ENCODE data around the gene POLRMT.
"Not testable (repeated sequence)": the region's sequence is repeated elsewhere in the genome, so short reads cannot be mapped to it uniquely, and the experiment has no call there.

Gene POLRMT

DNA sequence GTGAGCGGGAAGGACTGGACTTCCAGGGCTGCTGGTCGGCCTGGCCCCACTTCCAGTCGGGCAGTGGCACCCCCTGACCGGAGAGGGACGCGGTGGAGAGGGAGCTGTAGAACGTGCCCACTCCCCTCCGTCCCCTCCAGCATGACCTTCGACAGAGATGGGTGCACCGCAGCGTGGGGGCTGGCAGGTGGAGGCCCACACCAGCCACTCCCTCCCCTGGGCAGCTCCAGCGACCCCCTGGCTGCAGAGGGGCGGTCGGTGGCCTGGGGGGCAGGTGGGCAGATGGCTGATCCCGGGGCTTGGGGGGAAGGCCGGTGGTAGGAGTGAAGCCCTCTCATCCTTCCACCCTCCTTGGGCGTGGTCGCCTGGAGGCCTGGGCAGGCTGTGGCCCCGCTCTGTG lies 41.2 kb downstream of the POLRMT start:
- DNase-seq: no peak

DNA sequence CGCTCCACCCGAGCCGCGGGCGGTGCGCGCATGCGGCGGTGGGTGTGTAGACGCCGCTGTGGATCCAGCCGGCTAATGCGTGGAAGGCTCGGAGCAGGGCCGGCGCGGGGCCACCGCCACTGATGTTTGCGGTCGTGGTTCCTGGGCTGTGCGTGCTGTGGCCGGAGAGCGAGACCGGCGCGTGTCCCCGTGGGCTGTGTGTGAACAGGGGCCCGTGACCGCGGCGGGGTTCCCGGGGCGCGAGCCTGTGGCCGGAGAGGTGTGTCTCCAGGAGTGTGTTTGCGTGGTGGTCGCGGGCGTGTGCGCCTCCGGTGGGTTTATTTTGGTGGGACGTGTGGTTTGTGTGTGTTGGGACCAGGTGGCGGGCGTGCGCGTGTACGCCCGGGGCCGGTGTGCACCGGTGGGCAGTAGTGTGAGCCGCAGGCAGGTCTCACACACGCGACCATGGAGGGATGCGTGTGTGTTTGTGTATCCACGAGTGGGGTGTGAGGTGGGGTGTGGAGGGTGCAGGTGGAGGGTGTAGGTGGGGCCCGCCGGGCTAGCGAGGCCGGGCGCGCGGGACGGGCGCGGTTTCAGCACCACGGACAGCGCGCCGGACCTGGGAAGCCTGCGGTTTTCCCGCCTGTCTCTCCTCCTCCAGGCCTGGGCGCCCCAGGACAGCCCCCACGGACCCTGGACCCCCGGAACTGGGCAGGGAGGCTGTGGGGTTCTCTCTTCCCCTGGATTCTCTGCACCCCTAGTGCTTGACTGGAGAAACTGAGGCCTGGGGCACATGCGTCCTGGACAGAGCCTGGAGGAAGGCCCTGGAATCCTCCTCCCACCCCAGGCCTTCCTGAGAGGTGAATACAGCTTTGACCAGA lies 42.0 kb downstream of the POLRMT start:
- DNase-seq: peak in 1 of 2 donors; percentile 14

DNA sequence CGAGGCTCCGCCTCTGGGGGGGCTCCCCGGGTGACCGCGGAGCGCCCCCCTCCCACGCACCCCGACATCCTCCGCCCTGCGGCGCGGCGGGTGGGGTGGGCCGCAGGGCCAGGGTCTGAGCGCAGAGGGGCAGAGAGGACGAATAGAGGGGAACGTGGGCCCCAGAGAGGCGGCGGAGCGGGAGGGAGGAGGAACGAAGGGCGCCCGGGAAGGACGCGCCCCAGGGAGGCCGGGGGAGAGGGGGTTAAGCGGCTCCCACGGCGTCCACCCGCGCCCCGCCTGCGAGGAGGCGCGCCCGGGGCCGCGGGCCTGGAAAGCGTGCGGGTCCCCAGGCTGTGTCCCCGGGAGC lies 42.6 kb downstream of the POLRMT start:
- no peak for DNase-seq

DNA sequence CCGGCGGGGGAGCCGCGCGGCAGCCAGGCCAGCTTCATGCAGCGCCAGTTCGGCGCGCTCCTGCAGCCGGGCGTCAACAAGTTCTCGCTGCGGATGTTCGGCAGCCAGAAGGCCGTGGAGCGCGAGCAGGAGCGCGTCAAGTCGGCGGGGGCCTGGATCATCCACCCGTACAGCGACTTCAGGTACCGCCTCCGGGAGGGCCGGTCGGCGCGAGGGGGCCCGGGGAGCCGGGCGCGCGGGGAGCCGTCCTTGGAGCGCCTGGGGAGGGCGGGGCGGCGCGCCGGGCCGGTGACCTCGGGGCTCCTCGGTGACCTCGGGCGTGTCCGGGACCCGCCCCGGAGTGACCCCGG lies 43.0 kb downstream of the POLRMT start:
- no peak for DNase-seq

DNA sequence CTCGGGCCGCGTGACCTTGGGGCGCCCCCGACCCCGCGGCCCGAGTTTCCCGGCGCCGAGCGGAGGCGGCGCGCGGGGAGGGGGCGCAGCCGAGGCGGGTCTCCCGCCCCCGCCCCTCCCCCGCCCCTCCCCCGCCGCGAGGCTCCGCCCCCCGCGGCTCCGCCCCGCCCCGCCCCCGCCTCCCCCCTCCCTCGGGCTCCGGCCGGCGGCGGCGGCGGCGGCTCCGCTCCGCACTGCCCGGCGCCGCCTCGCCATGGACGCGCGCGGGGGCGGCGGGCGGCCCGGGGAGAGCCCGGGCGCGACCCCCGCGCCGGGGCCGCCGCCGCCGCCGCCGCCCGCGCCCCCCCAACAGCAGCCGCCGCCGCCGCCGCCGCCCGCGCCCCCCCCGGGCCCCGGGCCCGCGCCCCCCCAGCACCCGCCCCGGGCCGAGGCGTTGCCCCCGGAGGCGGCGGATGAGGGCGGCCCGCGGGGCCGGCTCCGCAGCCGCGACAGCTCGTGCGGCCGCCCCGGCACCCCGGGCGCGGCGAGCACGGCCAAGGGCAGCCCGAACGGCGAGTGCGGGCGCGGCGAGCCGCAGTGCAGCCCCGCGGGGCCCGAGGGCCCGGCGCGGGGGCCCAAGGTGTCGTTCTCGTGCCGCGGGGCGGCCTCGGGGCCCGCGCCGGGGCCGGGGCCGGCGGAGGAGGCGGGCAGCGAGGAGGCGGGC lies 43.5 kb downstream of the POLRMT start, which contains the start of gene HCN2:
TSS of gene HCN2 (plus strand) at position 189 of the 703 bp plus-strand sequence. CDS start at position 254, 65 bp downstream.
- DNase-seq: no peak

DNA sequence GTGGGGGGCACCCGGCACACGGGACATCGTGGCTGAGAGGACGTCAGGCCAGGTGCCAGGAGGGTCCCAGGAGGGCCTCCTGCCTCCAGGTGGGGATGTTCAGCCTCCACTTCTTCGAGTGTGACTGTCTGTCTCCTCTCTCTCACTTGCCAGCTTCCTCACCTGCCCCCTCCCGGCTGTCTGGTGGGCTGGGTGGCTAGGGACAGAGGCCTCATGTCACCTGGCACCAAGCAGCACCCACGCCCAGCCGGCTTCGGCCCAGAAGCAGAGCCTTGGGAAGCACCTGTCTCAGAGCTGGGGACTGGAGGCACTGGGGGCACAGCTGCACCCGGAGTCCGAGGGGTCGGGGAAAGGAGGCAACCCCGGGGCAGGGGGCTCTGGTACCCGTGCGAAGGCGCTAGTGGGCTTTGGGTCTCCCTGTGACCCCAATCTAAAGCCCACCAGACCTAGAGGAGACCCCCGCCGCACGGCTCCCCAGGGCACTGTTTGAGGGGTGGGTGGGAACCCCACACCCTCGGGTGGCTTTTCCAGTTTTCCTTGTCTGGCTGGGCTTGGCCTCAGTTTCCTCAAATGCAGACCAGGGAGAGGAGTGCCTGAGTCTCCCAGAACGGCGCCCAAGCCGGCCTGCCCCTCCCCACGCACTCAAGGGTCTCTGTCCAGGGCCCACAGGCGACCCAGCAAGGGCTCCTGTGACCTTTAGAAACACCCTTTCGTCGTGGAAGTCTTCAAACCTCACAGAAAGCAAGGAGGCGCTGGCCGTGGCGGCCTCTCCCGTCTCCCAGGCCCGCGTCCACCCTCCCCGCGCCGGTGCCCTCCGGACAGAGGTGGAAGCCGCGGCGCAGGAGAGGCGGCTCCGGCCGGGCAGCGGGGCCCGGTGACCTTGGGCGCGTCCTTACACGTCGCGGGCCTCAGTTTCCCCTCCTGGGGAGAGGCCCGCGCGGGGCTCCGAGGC lies 44.3 kb downstream of the POLRMT start:
- no peak for DNase-seq

DNA sequence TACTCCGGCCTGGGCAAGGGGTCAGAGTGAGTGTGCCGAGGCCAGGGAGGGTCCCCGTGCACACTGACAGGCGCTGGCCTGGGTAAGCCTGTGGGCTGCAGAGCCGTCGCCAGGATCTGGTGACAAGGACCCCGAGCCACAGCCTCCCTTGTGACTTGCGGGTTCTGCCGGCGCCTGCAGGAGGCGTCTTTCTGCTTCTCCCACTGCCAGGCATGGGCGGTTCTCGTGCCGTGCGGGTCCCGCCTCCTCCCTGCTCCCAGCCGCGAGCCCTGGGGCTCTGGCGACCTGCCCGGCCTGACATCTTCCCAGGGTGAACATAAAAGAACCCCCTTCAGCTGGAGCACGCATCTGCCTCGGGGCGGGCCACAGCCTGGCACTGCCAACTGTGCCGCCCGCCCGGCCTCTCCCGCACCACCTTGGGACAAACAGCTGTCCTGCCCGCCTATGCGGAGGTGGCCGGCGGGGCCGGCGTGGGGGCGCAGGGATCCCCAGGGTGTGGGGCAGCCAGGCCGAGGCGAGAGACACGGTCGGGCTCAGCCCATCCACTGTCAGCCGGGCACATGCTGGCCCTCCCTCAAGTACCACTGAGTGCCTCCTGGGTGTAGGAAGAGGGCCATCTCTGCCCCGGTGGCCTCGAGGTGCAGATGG lies 45.1 kb downstream of the POLRMT start:
- DNase-seq: peak; percentile 50 to 75

DNA sequence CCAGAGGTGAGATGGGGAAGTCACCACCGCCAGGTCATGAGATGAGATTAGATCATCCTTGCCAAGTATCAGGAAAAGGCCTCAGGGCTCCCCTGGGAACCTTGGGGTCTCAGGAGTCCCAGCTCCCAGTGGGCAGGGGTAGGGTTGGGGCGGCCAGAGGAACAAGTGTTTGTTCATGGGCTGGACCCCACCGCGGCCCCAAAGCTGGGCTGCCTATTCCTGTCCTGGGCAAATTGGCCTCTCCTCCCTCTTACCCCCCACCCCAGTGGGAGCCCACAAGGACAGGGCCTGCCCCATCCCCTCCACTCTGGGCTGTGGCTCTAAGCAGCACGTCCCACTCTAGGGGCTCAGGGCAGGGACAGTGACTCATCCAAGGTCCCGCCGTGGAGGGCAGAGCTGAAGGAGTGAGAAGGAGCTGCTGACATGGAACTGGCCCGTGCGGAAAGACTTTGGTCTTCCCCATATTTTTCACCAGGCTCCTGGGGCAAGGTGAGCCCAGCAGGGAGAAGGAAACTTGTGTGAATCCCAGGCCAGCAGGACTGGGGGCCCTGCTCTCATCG lies 47.7 kb downstream of the POLRMT start:
- no peak for DNase-seq

DNA sequence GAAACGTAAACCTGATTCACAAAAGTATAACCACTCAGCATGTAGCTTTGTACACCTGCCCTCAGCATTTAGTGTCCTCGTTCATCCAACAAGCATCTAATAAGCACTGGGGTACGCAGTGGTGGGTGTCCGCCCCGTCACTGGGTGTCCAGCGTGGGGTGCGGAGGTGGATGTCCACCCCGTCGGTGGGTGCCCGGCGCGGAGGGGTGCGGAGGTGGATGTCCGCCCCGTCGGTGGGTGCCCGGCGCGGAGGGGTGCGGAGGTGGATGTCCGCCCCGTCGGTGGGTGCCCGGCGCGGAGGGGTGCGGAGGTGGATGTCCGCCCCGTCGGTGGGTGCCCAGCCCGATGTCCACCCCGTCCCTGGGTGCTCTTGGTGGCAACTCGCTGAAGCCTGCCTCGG lies 48.2 kb downstream of the POLRMT start:
- DNase-seq: not testable (repeated sequence)

DNA sequence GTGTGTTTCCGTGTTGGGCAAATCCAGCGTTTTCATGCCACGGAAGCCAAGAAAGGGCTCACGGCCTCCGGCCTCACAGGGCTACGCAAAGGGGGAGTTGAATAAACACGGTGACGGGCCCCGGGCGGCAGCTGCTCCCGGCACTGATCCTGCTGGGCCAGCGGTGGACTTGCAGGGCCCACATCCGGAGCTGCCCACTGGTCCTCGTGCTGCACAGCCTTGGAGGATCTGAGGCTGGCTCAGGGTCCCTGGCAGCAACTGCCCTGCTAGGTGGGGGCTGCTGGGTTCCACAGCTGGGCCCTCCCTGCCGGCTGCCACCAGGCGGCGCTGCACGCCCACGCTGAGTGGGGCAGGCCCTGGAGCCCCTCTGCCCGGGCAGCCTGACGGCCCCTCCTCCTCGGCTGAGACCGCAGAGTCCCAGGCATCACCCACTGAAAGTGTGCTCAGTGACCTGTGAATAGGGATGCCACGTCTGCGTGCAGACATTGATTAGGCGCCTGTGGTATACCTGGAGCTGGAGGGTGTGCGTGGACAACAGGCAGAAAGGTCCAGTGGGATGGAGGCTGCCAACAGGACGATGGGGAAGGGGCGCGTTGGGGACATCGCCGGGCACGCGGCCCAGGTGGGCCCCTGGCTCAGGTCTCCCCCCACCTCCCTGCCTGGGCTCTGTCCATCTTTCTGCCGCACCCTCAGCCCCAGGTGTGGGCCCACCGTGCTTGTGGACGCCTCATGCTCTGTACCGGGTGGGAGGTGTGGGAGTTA lies 48.9 kb downstream of the POLRMT start:
- DNase-seq: peak in 1 of 2 donors; percentile 23

DNA sequence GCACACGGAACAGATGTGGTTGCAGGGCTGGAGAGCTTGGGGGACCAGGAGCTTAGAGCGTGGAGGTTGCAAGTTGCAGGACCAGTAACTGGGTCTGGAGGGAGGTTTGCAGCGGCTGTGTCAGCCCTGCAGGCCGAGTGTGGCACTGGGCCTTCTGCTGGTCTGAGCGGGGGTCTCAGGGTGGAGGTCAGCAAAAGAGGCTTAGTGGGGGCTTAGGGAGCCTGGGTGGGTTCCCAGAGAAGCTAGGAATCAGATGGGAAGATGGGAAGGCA lies 49.4 kb downstream of the POLRMT start:
- DNase-seq: no peak

DNA sequence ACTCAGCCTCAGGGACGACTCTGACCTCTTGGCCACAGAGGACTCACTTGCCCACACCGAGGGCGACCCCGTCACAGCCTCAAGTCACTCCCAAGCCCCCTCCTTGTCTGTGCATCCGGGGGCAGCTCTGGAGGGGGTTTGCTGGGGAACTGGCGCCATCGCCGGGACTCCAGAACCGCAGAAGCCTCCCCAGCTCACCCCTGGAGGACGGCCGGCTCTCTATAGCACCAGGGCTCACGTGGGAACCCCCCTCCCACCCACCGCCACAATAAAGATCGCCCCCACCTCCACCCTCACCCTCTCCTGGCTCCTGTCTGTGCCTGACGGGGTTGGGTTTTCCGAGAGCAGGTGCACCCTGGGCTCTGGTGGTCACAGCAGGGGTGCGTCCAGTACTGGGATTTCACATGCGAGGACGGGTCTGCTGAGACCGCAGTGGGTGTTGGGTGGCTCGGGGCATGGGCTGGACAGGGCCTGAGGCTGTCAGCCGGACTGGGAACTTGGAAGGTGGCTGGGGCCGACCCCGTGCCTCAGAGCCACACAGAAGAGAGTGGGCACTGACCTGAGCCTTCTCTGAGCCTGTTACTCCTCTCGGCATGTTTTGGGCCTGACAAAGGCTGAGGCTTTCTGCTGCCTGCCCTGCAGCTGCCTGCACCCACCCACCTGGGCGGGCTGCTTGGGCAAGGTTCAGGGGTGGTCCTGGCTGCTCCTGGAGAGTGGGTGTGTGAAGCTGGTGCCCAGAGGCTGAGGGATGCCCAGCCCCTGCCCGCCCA lies 50.0 kb downstream of the POLRMT start:
- DNase-seq: no peak

DNA sequence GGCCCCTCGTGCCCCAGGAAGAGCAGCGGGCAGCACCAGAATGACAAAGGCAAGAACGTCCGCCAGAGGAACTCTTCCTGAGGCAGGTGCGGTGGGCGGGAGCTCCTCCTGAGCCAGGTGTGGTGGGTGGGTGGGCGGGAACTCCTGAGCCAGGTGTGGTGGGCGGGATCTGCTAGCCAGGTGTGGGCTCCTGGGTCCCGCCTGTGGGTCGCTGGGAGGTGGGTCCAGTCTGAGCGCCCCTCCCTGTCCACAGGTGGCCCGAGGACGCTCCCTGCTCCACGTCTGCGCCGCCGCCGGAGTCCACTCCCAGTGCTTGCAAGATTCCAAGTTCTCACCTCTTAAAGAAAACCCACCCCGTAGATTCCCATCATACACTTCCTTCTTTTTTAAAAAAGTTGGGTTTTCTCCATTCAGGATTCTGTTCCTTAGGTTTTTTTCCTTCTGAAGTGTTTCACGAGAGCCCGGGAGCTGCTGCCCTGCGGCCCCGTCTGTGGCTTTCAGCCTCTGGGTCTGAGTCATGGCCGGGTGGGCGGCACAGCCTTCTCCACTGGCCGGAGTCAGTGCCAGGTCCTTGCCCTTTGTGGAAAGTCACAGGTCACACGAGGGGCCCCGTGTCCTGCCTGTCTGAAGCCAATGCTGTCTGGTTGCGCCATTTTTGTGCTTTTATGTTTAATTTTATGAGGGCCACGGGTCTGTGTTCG lies 50.7 kb downstream of the POLRMT start:
- DNase-seq: peak; percentile 39 to 59

DNA sequence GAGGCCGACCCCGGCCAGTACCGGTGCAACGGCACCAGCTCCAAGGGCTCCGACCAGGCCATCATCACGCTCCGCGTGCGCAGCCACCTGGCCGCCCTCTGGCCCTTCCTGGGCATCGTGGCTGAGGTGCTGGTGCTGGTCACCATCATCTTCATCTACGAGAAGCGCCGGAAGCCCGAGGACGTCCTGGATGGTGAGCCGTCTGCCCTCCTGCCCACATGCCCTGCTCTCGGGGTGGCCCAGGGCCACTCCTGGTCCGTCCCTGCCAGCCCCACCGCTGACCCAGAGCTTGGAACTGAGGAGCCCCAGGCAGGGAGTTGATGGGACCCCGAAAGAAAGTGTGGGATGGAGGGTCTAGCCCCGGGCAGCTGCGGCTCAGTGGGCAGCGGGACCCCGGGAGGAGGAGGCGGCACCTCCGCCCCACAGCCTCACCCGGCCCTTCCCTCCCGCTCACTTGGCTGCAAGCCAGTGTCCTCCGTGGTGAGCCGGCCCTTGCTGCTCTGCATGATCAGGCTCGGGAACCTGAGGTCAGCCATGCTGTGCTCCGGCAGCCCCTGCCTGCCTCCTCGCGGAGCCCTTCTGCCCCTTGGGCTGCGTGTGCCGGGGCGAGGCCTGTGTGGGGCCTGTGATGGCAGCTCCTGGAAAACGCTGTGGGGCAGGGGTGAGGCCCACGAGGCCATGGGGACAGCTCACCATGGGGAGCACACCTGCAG lies 51.8 kb downstream of the POLRMT start:
- DNase-seq: no peak

DNA sequence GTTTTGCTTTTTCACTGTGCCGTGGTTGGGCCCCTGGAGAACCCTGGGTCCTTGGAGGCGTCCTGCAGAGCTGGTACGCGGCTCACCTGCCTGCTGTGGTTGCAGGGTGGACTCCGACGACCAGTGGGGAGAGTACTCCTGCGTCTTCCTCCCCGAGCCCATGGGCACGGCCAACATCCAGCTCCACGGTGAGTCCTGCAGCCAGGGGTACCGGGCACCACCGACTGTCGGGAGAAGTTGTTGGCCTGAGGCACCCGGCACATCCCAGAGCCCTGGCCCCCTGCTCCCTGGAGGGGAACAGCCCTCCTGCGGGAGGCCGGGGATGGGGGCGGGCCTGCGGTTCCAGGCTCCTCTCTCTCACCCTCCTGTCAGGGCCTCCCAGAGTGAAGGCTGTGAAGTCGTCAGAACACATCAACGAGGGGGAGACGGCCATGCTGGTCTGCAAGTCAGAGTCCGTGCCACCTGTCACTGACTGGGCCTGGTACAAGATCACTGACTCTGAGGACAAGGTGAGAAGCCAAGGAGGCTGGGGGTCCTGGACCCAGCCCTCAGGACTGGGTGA lies 53.0 kb downstream of the POLRMT start:
- no peak for DNase-seq

DNA sequence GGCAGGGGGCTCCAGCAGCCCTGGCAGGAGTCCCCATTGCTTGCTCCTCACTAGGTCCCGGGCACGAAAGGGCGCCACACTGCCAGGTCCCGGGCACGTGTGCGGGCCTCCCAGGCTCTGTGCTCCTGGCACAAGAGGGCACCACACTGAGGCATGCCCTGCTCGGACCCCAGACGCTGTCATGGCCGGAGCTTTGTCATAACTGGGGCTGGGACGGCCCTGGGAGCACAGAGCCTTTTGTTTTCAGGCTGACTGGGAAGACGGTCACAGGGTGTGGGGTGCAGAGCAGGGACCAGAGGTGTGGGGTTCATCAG lies 53.5 kb downstream of the POLRMT start:
- DNase-seq: no peak

DNA sequence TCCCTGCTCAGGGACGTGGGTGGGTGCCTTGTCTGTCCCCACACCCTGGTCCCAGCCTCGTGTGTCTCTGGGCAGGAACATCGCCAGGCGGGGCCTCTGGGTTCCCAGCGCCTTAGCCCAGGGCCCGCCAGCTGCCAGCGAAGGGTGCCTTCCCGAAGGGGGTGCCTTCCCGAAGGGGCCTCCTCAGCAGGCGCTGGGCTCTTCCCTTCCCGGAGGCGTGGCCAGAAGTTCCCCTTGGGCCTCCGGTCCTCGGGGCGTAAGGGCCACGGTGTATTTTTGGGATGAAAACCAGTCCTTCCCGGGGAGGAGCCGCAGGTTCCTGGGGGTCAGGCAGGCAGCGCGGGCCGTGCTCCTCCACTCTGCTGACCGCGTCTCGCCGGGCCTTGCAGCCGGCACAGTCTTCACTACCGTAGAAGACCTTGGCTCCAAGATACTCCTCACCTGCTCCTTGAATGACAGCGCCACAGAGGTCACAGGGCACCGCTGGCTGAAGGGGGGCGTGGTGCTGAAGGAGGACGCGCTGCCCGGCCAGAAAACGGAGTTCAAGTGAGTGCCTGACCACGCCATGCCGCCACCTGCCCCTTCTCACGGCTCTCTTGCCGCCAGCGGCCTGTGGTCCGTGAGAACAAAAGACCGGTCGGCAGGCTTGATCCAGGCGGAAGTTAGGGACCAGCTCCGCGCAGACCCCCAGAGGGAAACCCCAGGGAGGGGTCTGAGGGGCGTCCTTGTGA lies 54.1 kb downstream of the POLRMT start:
- no peak for DNase-seq

Measured in inflammatory macrophage (primary cell).